BLaER1 (cell line): ENCODE data around the gene TMEM243.

ENCODE experiments used
- H3K27ac ChIP-seq: shearing (Covaris generic); formaldehyde crosslinking; 2 replicates; pipeline ENCODE4 v1.8.1; 2022
- H3K27me3 ChIP-seq: shearing (Covaris generic); formaldehyde crosslinking; 2 replicates; pipeline ENCODE4 v1.8.1; 2022
- H3K36me3 ChIP-seq: shearing (Covaris generic); formaldehyde crosslinking; 2 replicates; pipeline ENCODE4 v1.8.1; 2022
- H3K4me1 ChIP-seq: shearing (Covaris generic); formaldehyde crosslinking; 2 replicates; pipeline ENCODE4 v1.8.1; 2022
- H3K4me2 ChIP-seq: shearing (Covaris generic); formaldehyde crosslinking; 2 replicates; pipeline ENCODE4 v1.8.1; 2022
- H3K4me3 ChIP-seq: shearing (Covaris generic); formaldehyde crosslinking; 2 replicates; pipeline ENCODE4 v1.8.1; 2022
- H3K9ac ChIP-seq: shearing (Covaris generic); formaldehyde crosslinking; 2 replicates; pipeline ENCODE4 v1.8.1; 2022
- H3K9me3 ChIP-seq: shearing (Covaris generic); formaldehyde crosslinking; 2 replicates; pipeline ENCODE4 v1.8.1; 2022
- H4K20me1 ChIP-seq: shearing (Covaris generic); formaldehyde crosslinking; 2 replicates; pipeline ENCODE4 v1.8.1; 2022
- Cebpa-rat ChIP-seq: shearing (Covaris generic); IDR thresholded peaks from 2 replicates; pipeline ENCODE4 v1.8.1; 2022

The TMEM243 gene

GRCh38 chr7:87152112-87152896 lies 67.2 kb downstream of the TMEM243 start, which contains the start of gene DMTF1:
DMTF1 (plus strand) TSS chr7:87152453; CDS start chr7:87164942, 12,489 bp downstream.
- H3K4me2 ChIP-seq, result peak within 1 kb of the TSS; percentile 91
- 0 out of 2 replicates have a peak, but pooled peaks have one; percentile 22 for TF ChIP-seq Cebpa-rat
- peaks cover 42% of the 10 kb centered on the region for H4K20me1 ChIP-seq
- H3K27ac ChIP-seq, result peak within 1 kb of the TSS; percentile 98
- H3K9me3 ChIP-seq, result no peaks in the 10 kb centered on the region
- 0 out of 2 replicates have a peak, but pooled peaks cover 3% of the 10 kb centered on the region for H3K36me3 ChIP-seq
- peaks cover 49% of the 10 kb centered on the region for H3K4me1 ChIP-seq
- H3K9ac ChIP-seq, result peak within 1 kb of the TSS; percentile 98
- peak within 1 kb of the TSS; percentile 94 for H3K4me3 ChIP-seq
- no peaks in the 10 kb centered on the region for H3K27me3 ChIP-seq

GRCh38 chr7:87151729-87152111 lies 67.8 kb downstream of the TMEM243 start:
- Histone ChIP-seq H3K4me3 (peak overlapping the region; percentile 94), H3K9me3 (no peaks in the 10 kb centered on the region), H3K27me3 (no peaks in the 10 kb centered on the region), H3K4me1 (peaks cover 43% of the 10 kb centered on the region), H3K27ac (peak overlapping the region; percentile 98), H3K36me3 (no peaks in the 10 kb centered on the region), H4K20me1 (peaks cover 36% of the 10 kb centered on the region), H3K9ac (peak overlapping the region; percentile 98), H3K4me2 (peak overlapping the region; percentile 77)
- no peak for TF ChIP-seq Cebpa-rat

DNA sequence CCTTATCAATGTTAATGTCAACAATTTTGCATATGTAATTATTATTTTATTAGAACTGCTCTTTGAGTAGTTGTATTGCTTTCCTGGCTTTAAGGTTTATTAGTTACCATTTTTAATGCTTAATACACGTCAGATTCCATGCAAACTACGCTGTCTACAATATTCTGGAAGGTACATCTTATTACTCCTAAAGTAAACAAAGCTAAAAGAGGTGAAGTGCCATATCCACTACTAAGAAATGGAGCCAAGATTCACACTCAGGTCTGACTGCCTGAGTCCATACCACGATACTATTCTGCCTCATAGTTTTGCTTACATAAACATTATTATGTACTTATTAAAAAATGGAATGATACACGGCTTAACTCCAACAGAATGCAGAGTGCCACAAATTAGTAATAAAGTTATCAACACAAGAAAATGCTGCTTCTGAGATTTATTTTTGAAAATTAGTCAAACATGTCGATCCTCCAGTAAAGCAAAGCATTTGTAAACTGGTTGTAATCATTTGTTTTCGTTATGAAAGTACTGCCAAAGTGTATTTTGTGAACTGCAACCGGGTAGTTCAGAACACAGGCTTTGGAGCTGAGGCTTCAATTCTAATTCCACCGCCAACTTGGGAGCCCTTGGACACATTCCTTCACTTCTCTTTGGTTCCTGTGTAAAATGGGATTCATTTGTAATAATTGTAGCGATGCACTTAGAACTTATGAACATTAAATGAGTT lies 68.4 kb downstream of the TMEM243 start:
- Histone ChIP-seq H3K4me3 (peak overlapping the region; percentile 94), H3K4me2 (peak overlapping the region; percentile 77), H3K9ac (peak overlapping the region; percentile 98), H3K4me1 (peaks cover 38% of the 10 kb centered on the region), H3K27me3 (no peaks in the 10 kb centered on the region), H4K20me1 (peaks cover 30% of the 10 kb centered on the region), H3K36me3 (no peaks in the 10 kb centered on the region), H3K27ac (peak overlapping the region; percentile 98), H3K9me3 (no peaks in the 10 kb centered on the region)
- TF ChIP-seq Cebpa-rat, result no peak

- Histone ChIP-seq H3K27ac (no peak overlapping the region), H3K9me3 (no peaks in the 10 kb centered on the region), H3K4me2 (no peak overlapping the region), H3K9ac (no peak overlapping the region), H4K20me1 (peaks cover 4% of the 10 kb centered on the region), H3K4me3 (no peak overlapping the region), H3K36me3 (no peaks in the 10 kb centered on the region), H3K4me1 (peaks cover 22% of the 10 kb centered on the region), H3K27me3 (no peaks in the 10 kb centered on the region)
- TF ChIP-seq Cebpa-rat, result no peak
These were observed 71.1 kb downstream of the TMEM243 start for GRCh38 chr7:87148332-87148955.

- Histone ChIP-seq H3K27ac (no peak overlapping the region), H4K20me1 (no peaks in the 10 kb centered on the region), H3K4me2 (no peak overlapping the region), H3K4me1 (peaks cover 22% of the 10 kb centered on the region), H3K36me3 (no peaks in the 10 kb centered on the region), H3K27me3 (no peaks in the 10 kb centered on the region), H3K4me3 (no peak overlapping the region), H3K9me3 (no peaks in the 10 kb centered on the region), H3K9ac (no peak overlapping the region)
- TF ChIP-seq Cebpa-rat, result no peak
These were observed 72.0 kb downstream of the TMEM243 start for GRCh38 chr7:87147500-87147899.

DNA sequence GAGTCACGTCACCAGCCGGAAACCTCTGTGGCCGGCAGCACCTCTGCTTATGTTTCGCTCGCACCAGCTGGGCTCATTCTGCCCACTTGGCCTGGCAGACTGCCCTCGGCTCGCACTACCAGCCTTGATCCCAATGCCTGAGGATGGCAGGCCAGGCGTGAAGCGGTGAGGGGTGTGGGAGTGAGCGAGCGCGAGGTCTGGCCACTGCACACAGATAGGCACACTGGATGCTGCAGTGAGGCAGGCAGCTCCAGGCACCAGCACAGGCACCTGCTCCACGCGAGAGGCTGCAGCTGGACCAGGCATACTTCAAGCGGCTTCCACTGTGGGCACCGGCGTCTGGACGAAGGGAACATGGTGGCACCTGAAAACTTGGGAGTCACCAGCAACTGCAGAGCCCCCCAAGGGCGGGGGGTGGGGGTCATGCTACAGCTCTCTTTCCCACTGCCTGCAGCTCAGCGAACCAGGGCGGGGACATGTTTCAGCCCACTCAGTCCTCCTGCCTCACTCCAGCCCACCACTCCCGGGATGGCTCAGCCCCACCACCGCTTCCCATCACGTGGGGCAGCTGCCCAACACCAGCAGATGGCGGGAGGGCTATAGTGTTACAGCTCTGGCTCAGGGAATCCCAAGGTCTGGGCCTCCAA lies 72.7 kb downstream of the TMEM243 start:
- Histone ChIP-seq H3K4me1 (peaks cover 22% of the 10 kb centered on the region), H4K20me1 (no peaks in the 10 kb centered on the region), H3K4me2 (no peak overlapping the region), H3K9me3 (no peaks in the 10 kb centered on the region), H3K4me3 (no peak overlapping the region), H3K27ac (no peak overlapping the region), H3K9ac (no peak overlapping the region), H3K36me3 (no peaks in the 10 kb centered on the region), H3K27me3 (no peaks in the 10 kb centered on the region)
- no peak for TF ChIP-seq Cebpa-rat
